ENCODE measurements around the gene TMEM132C. TPM values are rescaled to one million over a fixed set of nuclear protein-coding genes. Genes with fewer than 3 reads are reported as not detected.

TMEM132C gene
- total and polyA plus RNA-seq, 5 donors, result 4.9 to 16.3 (median 9.4) TPM

DNA sequence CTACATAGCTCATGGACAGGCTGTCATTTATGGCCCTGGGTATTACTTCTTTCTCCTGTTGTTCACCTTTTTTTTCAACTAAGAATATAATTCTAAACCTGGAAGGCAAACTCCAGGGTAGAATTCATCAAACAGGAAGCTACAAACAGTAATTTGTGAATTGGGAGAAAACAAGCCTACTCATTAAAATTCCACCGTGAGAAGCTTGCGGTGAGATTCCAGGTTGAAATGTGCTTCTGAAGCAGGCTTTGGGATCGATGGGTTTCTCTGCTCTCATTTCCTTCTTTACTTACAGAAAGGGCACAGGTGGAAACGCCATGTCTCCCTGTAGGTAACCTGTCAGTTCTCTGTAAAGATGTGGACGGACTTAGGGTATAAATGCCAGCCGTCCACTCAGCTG lies 257.5 kb downstream of the TMEM132C start:
- peaks cover 2% of the 10 kb centered on the region for H3K9me3 ChIP-seq (ENCODE audit: control insufficient read depth, low read length)
- intact Hi-C loops (cut with DNase I), result no loop called here
- H3K27me3 ChIP-seq (ENCODE audit: control insufficient read depth, insufficient read depth), result no peaks in the 10 kb centered on the region
- DNase-seq, result no peak
- 84% methylated on average over 6 of the region's 6 CpGs for WGBS
- H3K27ac ChIP-seq (ENCODE audit: low read length), result no peak overlapping the region
- no peak overlapping the region for H3K4me3 ChIP-seq (ENCODE audit: low read length)
- H3K4me1 ChIP-seq (ENCODE audit: control insufficient read depth, insufficient read depth, low read length), result no peaks in the 10 kb centered on the region
- no peak for ATAC-seq

DNA sequence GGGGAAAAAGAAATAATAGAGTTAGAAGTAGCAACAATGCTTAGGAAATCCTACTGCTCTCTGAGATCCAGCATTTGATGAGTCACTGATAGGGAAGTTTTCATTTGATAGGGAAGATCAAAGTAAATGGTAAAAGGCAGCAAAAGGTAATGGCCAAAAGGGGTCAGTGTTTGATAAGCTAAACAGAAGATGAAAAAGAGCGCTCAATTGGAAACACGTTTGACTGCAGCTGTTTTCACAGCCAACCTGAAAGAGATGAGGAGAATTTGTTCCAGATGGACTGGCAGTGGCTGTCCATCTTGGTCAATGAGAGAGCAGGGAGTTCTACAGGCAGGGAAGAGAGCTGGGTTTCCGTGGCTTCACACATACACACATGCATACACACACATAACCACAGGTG lies 264.2 kb downstream of the TMEM132C start:
- no peaks in the 10 kb centered on the region for H3K4me1 ChIP-seq (ENCODE audit: control insufficient read depth, insufficient read depth, low read length)
- no peaks in the 10 kb centered on the region for H3K9me3 ChIP-seq (ENCODE audit: control insufficient read depth, low read length)
- ATAC-seq, result peak in 1 of 2 donors; percentile 35
- no peak for DNase-seq
- 51% methylated on average over 3 of the region's 3 CpGs for WGBS
- no peak overlapping the region for H3K27ac ChIP-seq (ENCODE audit: low read length)
- H3K4me3 ChIP-seq (ENCODE audit: low read length), result no peak overlapping the region
- intact Hi-C loops (cut with DNase I), result no loop called here
- H3K27me3 ChIP-seq (ENCODE audit: control insufficient read depth, insufficient read depth), result no peaks in the 10 kb centered on the region

DNA sequence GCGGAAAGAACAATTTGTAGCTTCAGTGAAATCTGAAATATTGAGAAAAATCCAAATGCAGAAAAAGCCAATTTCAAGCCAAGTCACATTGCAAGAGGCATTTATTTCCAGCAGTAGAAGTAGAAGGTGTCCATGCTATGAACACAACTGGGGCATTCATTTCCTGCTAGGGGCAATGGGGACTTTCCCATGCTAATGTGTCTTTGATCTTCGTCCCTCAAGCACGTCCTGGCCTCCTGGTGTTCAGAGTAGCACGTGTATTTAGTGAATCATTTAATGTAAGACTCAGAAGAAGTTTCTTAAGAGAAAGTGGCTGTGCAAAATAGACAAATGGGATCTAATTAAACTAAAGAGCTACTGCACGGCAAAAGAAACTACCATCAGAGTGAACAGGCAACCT lies 267.9 kb downstream of the TMEM132C start:
- intact Hi-C loops (cut with DNase I), result no loop called here
- WGBS, result 64% methylated on average over 5 of the region's 5 CpGs
- no peak for ATAC-seq
- DNase-seq, result no peak
- Histone ChIP-seq H3K4me3 (ENCODE audit: low read length) (no peak overlapping the region), H3K9me3 (ENCODE audit: control insufficient read depth, low read length) (peaks cover 2% of the 10 kb centered on the region), H3K27ac (ENCODE audit: low read length) (no peak overlapping the region), H3K4me1 (ENCODE audit: control insufficient read depth, insufficient read depth, low read length) (no peaks in the 10 kb centered on the region), H3K27me3 (ENCODE audit: control insufficient read depth, insufficient read depth) (no peaks in the 10 kb centered on the region)

DNA sequence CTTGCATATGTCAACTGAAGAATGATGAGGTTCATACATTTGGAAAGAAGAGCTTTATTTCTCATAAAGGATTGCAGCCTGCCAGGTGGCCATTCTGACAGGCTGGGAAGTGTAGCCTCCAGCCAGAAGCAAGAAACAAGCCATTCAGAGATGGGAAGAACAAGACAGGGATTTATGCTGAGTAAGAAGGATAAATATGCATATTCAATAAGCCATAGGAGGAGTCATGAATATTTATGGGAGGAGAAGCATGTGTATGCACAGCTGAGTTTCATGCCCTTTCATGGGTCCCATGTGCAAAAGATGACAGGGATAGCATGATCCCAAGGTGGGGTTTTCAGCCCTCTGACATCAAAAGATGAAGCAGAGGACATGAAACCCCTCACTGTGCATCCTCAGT lies 269.8 kb downstream of the TMEM132C start:
- Histone ChIP-seq H3K4me3 (ENCODE audit: low read length) (no peak overlapping the region), H3K27ac (ENCODE audit: low read length) (no peak overlapping the region), H3K4me1 (ENCODE audit: control insufficient read depth, insufficient read depth, low read length) (no peaks in the 10 kb centered on the region), H3K27me3 (ENCODE audit: control insufficient read depth, insufficient read depth) (no peaks in the 10 kb centered on the region), H3K9me3 (ENCODE audit: control insufficient read depth, low read length) (peaks cover 2% of the 10 kb centered on the region)
- intact Hi-C loops (cut with DNase I), result no loop called here
- DNase-seq (no peak), ATAC-seq (no peak)

DNA sequence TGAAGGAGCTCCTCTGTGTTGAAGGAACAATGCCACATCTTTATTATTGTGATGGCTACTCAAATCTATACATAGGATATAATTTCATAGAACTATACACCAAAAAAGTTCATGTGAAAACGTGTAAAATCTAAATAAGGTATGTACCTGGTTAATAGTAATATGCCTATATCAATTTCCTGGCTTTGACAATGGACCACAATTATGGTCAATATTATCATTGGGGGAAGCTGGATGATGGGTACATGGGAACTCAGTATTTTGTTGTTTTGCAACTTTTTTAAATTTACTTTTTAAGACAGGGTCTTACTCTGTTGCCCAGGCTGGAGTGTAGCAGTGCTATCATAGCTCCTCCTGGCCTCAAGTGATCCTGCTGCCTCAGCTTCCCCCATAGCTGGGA lies 270.7 kb downstream of the TMEM132C start:
- peaks cover 2% of the 10 kb centered on the region for H3K9me3 ChIP-seq (ENCODE audit: control insufficient read depth, low read length)
- no peak overlapping the region for H3K27ac ChIP-seq (ENCODE audit: low read length)
- H3K4me3 ChIP-seq (ENCODE audit: low read length), result no peak overlapping the region
- DNase-seq (no peak), ATAC-seq (no peak)
- intact Hi-C loops (cut with DNase I), result no loop called here
- no peaks in the 10 kb centered on the region for H3K27me3 ChIP-seq (ENCODE audit: control insufficient read depth, insufficient read depth)
- WGBS, result 59% methylated on average over 1 of the region's 1 CpG
- no peaks in the 10 kb centered on the region for H3K4me1 ChIP-seq (ENCODE audit: control insufficient read depth, insufficient read depth, low read length)

DNA sequence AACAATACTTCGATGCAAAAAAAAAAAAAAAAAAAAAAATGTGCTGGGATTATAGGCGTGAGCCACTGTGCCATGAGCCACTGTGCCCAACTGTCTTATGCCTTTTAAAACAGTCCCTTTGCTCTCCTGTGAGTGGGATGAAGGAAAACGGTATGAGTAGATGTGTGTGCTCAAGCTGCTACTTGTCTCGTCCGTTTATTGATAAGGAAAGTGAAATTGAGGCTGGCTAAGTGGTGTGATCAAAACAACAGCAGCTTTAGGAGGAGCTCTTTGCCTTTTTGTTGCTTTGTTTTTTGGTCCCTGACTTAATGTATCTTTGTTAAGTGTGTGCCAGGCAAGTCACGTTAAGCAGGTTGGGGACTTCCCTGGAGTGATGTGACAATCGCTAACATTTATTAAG lies 275.9 kb downstream of the TMEM132C start:
- Histone ChIP-seq H3K4me1 (ENCODE audit: control insufficient read depth, insufficient read depth, low read length) (no peaks in the 10 kb centered on the region), H3K4me3 (ENCODE audit: low read length) (no peak overlapping the region), H3K9me3 (ENCODE audit: control insufficient read depth, low read length) (peaks cover under 1% of the 10 kb centered on the region), H3K27me3 (ENCODE audit: control insufficient read depth, insufficient read depth) (no peaks in the 10 kb centered on the region), H3K27ac (ENCODE audit: low read length) (no peak overlapping the region)
- intact Hi-C loops (cut with DNase I), result no loop called here
- WGBS, result 69% methylated on average over 7 of the region's 7 CpGs
- ATAC-seq, result no peak
- no peak for DNase-seq

DNA sequence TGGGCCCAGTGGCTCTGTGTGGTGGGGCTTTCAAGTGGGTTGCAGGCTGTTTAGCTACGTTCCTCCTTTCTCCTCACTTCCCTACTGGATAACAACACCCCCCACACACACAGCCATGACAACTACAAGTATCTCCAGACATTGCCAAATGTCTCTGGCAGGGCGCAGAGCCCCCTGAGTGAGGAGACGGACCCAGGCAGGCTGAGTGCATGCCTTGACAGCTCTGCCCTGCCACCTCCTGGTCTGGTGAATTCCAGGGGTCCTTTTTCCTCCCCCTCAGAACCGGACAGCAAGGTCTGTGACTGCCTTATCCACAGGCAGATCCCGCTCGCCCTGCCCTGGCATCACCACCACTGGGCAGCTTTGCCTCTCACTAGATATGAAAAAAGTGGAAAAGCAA lies 276.5 kb downstream of the TMEM132C start:
- no peaks in the 10 kb centered on the region for H3K4me1 ChIP-seq (ENCODE audit: control insufficient read depth, insufficient read depth, low read length)
- intact Hi-C loops (cut with DNase I), result no loop called here
- H3K9me3 ChIP-seq (ENCODE audit: control insufficient read depth, low read length), result no peaks in the 10 kb centered on the region
- DNase-seq (no peak), ATAC-seq (no peak)
- H3K4me3 ChIP-seq (ENCODE audit: low read length), result no peak overlapping the region
- 51% methylated on average over 6 of the region's 6 CpGs for WGBS
- H3K27ac ChIP-seq (ENCODE audit: low read length), result no peak overlapping the region
- no peaks in the 10 kb centered on the region for H3K27me3 ChIP-seq (ENCODE audit: control insufficient read depth, insufficient read depth)

DNA sequence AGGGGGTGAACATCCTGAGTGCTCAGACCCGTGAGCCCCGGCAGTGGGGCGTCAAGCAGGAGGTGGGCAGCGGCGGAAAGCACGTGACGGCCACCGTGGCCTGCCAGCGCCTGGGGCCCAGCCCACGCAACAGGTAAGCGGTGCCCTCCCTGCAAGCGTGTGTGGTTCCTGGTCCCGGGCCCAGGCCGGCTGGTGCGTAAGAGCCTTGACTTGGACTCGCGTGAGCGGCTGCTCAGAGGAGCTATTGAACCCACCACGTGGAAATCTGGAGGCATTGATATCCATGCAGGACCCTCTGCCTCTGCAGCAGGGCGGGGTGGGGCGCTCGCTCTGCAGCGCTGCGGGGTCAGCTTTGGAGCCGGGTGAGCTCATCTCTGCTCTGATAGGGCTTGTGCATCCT lies 277.0 kb downstream of the TMEM132C start:
- Histone ChIP-seq H3K4me3 (ENCODE audit: low read length) (no peak overlapping the region), H3K27me3 (ENCODE audit: control insufficient read depth, insufficient read depth) (no peaks in the 10 kb centered on the region), H3K27ac (ENCODE audit: low read length) (no peak overlapping the region), H3K9me3 (ENCODE audit: control insufficient read depth, low read length) (no peaks in the 10 kb centered on the region), H3K4me1 (ENCODE audit: control insufficient read depth, insufficient read depth, low read length) (no peaks in the 10 kb centered on the region)
- no peak for ATAC-seq
- intact Hi-C loops (cut with DNase I), result no loop called here
- 77% methylated on average over 25 of the region's 25 CpGs for WGBS
- no peak for DNase-seq

DNA sequence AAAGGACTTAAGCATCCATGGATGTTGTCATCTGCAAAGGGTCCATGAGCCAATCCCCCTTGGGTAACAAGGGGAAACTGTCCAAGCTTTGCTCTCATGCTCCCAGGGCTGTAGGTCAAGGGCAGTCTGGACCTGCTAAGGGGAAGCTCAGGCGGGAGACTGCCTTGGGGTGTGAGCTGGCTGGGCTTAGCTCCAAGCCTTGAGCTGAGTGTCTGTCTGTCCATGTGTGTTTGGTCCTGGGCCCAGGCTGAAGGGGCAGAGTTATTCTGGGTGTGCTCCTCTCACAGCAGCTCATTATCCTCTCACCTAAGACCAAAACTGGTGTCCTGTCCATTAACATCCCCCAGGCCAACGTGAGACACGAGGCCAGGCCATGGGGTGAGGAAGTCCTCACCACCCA lies 282.0 kb downstream of the TMEM132C start:
- Histone ChIP-seq H3K9me3 (ENCODE audit: control insufficient read depth, low read length) (no peaks in the 10 kb centered on the region), H3K27me3 (ENCODE audit: control insufficient read depth, insufficient read depth) (no peaks in the 10 kb centered on the region), H3K4me3 (ENCODE audit: low read length) (no peak overlapping the region), H3K27ac (ENCODE audit: low read length) (no peak overlapping the region), H3K4me1 (ENCODE audit: control insufficient read depth, insufficient read depth, low read length) (no peaks in the 10 kb centered on the region)
- WGBS, result 72% methylated on average over 3 of the region's 3 CpGs
- DNase-seq, result no peak
- peak in 1 of 2 donors; percentile 41 for ATAC-seq
- intact Hi-C loops (cut with DNase I), result no loop called here

DNA sequence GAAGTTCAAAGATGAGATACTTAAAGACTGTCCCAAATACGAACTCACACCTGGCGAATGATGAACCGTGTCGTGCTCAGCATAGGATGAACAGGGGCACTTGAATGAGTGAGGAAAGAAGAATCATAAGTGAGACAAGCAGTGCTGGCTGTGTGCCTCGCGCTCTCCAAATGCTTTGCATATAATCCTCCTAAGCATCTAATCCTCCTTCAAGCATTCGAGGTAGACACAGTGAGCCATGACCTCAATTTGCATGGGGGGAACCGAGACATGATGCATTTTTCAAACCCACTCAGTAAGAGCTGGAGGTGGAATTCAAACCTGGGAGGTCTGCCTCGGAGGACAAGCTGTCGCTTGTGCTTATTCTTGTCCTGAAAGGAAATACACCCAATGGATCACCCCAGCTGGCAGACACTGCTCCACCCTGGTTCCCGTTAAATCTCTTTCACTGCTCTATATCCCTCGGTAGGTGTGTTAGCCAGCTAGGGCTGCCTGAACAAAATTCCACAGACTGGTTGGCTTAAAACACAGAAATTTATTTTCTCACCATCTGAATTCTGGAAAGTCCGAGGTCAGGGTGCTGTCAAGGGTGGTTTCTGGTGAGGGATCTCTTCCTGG lies 282.7 kb downstream of the TMEM132C start:
- DNase-seq, result no peak
- intact Hi-C loops (cut with DNase I), result no loop called here
- WGBS, result 73% methylated on average over 13 of the region's 13 CpGs
- no peak for ATAC-seq
- Histone ChIP-seq H3K27me3 (ENCODE audit: control insufficient read depth, insufficient read depth) (no peaks in the 10 kb centered on the region), H3K9me3 (ENCODE audit: control insufficient read depth, low read length) (no peaks in the 10 kb centered on the region), H3K4me1 (ENCODE audit: control insufficient read depth, insufficient read depth, low read length) (no peaks in the 10 kb centered on the region), H3K27ac (ENCODE audit: low read length) (no peak overlapping the region), H3K4me3 (ENCODE audit: low read length) (no peak overlapping the region)

DNA sequence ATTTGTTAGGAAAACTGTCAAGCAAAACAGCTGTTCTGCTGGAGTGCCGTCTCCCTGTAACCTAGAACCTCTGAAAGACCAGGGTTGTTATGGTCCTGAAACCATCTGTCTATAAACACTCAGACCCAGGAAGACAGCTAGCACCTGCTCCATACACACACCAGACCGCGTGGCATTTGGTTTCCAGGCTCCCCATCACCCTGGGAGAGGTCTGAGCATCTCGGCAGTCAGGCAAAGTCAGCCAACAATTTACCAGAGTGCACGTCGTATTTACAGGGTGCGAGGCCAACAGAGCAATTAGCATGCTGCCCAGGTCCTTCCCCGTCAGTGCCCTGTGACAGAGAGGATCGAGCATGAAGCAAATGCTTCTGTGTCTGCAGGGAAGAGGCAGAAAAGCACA lies 284.3 kb downstream of the TMEM132C start:
- no peak overlapping the region for H3K27ac ChIP-seq (ENCODE audit: low read length)
- no peaks in the 10 kb centered on the region for H3K27me3 ChIP-seq (ENCODE audit: control insufficient read depth, insufficient read depth)
- H3K4me1 ChIP-seq (ENCODE audit: control insufficient read depth, insufficient read depth, low read length), result no peaks in the 10 kb centered on the region
- intact Hi-C loops (cut with DNase I), result no loop called here
- DNase-seq (no peak), ATAC-seq (no peak)
- no peaks in the 10 kb centered on the region for H3K9me3 ChIP-seq (ENCODE audit: control insufficient read depth, low read length)
- no peak overlapping the region for H3K4me3 ChIP-seq (ENCODE audit: low read length)
- WGBS, result 35% methylated on average over 9 of the region's 9 CpGs
